Inflammatory macrophage treated with lipopolysaccharide for 1 hour (primary cell): ENCODE measurements around the gene CACNA1D.

ENCODE experiments used
- DNase-seq, 2 donors: peaks; one replicate each; pipeline ENCODE4 v3.0.0-alpha.2; 2020 to 2022

CACNA1D gene

DNA sequence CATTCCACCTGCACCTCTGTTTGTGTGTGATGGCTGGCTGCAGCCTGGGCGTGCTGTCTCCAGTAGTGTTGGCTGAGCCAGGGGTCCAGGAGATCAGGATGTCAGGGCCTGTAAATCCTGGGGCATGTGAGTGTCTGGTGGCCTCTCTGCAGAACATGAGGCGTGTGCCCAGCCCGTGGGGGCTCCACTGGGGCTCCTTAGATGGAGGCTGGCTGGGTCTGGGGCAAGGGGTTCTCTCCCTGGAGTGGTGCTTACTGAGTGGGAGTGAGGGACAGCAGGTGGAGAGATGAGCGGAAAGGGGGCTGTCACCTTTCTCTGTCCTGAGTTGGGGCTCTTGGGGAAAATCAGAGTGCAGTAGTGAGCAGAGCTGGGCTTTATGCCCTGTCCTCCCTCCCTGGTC lies 199.6 kb downstream of the CACNA1D start:
- no peak for DNase-seq

DNA sequence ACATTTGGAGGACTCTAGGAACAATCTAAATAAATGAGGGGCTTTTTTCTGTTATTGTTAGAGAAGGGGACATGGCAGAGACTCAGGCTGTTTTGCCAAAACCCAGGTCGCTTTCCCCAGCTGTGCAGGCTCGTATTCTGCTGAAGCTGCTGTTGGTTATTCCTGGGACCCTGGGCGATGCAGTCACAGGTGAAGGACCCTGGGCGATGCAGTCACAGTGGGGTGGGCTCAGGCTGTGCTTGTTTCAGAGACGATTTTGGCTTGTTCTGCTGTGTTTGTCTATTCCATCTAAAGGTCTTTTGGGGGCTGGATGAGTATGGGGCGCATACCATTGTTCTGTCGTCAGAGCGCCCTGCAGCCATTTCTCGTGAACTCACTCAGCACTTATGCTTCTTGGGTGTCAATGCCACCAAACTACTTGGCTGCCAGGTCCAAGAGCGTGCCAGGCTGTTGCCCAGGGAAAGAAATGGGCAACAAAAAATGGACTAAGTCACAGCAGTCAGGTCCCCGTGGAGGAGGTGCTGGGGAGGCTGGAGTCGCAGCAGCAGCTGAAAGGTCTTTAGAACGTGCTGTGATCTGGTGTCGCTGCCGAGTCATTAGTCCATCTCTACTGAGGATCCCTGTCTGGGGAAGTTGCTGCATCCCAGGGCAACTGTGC lies 200.4 kb downstream of the CACNA1D start:
- DNase-seq: no peak

DNA sequence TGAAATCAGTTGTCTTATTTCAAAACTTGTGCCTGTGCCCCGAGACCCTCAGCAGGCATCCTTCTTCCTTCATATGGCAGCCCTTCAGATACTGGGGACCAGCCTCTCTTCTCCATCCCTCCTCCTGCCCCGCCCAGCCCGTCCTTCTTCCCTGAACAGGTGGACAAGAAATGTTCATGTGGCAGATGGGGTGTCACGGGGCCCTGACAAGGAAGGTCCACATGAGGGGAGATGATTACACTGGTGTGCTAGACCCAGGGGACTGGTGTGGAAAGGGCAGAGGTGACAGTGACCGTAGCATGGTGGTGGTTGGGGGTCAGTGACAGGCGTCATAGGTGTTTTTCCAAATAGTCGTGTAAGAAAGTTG lies 200.9 kb downstream of the CACNA1D start:
- no peak for DNase-seq

DNA sequence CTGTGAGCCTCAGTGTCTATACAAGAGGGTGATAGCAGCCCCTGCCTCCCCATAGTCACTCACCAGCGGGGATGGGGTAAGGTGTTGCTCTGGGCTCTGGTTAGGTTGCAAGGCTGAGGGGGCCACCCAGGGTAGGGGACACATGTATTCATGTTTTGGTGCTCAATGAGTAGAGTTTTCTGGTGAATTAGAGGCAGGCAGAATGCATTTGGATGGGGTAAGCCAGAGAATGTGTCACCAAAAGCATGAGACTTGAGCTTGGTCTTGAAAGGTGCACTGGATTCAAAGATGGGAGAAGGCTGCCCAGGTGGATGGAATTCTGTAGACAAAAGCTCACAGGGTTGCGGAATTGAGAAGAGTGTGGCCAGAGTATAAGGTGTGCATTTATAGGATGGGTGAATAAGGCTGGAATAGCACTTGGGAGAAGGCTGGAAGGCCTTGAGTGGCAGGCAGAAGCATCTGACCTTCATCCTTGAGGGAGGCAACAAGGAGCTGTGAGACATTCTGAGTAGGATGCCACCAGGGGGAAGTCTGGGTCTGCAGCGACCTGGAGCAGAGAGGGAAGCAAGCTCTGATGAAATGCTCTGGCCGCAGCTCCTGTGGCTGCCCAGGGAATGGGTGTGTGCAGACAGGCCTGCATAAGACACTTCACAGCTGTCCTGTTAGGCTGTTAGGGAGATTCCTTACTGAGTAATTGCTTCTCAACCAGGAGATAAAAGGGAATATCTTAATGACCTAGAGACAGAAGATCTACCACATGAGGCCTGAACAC lies 202.2 kb downstream of the CACNA1D start:
- DNase-seq: no peak

DNA sequence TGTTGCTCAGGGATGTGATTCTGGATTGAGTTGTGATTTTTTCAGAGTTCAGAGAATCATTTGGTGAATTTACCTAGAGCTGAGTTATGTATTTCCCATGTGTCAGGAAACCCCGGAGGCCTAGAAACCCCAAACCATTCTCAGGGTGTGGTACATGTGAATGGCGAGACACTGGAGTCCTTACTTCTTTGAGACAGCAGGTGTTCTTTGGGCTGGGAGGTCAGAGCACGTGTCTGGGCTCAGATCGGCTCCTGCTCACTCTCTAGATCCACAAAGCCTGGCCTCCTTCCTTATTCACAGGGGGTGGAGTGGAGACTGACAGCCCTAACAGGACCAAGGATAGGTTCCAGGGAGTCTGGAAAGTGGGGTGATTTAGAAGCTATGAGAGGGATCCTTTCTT lies 206.0 kb downstream of the CACNA1D start:
- no peak for DNase-seq

DNA sequence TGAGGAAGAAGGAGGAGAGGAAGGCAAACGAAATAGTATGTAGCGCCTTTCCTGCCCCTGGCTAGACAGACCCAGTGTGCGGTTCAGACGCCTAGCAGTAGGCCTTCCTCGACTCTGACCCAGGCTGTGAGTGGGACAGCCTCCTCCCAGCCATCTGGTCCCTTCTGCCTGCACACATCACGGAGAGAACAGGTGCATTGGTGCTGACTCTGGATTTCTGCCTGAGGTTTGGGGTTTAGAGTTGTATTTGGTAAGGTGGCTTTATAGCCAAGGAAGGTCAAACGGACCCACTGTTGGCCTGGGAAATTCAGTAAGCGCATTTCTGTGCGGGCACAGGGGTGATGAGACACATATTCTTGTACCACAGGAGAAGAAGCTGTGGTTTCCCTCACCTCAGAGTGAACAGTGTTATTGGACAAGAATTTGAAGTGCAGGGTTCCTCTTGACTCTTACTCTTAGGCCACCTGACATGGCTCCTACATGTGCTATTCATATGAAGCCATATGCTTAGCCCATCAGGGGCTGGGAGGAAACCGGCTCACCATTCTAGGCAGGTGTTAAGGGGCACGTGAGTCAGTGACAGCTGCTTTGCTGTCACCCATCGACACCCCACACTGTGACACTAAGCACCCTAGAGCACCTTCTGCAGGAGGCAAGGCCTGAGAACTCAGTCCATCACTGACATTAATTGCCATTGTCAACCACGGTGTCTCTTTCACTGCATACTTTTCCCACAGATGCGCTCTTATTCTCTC lies 208.5 kb downstream of the CACNA1D start:
- no peak for DNase-seq

DNA sequence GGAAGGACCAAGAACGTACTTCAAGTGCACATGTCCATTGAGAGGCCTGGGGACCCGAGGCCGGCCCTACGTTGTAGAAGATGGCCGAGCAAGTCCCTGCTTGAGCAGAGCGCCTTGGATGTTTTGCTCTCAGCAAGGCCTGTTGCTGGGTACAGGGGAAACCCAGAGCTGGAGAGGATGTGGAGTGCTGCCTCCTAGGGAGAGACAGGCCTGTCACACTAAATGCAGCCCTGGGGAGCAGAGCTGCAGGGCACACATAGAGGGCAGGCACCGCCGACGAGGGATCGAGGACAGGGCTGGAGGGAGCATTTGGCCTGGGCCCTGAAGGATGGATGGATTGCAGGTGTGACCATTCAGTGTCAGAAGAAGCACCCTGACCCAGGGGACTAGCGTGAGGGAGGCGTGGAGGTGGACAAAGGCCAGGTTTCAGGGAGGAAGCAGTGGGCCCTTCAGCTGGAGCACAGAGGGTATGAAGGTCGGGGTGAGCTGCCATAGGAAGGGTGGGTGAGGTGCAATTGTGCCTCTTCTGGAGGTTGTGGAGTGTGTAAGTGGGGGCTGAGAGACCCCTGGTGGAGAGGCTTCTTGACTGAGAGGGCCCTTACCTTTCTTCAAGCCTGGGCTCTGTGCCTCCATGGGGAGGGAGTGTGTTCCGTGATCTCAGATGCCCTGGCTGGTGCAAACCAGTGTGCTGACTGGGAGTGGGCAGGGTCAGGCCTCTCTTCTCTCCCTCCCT lies 209.4 kb downstream of the CACNA1D start:
- no peak for DNase-seq

DNA sequence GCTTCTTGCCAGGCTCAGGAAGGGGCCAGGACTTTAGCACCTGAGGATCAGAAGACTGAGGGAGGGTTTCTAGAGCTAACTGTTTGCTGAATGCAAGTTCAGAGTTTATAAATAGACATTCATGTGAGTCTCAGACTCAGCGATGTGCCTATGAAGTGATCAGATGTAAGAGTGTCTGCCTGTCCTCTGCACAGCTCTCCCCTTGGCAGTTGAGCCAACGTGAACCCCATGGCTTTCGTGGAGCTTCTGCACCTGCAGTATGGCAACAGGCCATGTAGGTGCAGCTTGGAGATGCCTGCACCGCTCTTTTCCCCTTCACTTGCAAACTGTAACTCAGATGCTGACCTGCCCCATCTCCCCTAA lies 209.9 kb downstream of the CACNA1D start:
- DNase-seq: no peak

DNA sequence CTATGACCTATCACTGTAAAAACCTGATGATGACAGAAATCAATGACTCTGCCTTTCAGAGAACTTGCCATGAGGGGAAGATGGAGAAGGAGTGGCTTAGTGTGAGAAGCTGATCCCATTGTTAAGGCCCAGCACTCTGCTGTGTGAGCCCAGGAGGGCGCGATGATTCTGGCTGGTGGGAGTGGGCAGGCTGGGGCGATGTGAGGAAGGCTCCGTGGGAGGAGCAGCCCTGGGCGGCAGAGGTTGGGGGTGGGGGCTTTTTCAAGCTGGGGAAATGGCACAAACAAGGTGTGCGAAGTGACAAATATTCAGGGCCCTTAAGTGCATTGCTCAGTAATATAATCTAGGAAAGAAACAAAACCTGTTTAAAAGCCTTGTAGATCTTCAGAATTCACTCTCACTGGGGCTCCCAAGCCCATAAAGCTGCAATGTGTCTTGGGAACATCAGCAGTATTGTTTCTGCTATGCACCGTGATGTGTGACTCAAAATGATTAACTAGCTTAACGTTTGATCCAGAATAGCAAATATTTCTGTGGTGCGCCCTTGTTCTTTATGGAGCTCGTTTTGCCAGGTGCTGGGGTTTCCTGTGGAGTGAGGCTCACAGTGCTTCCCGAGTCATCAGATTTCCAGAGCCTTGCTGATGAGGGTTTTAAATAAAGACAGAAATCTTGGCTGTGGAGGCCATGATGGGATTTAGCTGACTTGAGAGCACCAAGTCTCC lies 210.8 kb downstream of the CACNA1D start:
- DNase-seq: no peak

DNA sequence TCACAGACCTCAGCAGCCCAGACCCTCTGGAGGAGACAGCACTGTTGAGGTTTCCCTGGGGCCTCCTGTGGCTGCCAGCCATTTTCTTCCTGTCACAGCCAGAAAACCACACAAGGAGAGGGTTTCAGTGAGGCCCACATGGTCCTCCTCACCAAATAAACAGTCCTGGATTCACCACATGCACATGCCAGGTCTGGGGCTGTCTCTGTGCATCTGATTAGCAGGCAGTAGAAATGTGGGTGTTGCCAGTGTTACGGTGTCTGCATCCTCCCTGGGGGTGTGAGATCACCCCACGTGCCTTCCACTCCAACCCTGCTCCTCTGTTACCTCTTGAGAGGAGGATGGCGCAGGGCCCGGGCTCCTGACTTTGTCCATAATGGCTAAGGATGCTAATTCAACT lies 211.4 kb downstream of the CACNA1D start:
- no peak for DNase-seq

DNA sequence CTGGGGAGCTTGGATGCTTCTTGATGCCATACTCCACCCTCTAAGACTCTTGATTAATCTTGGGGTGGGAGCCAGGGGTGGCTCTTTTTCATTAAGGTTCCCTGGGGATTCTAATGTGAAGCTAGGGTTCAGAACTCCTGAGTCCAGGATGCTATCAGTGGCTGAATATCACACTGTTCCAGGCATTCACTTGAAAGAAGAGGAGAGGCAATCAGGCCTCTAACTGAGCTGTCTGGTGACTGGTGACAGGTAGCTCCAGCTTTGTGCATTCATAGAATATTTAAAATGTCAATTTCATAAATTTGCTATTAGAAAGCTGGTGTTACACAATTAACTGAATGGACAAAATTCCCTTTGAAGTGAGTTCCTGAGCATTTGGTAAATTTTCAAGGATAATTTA lies 212.8 kb downstream of the CACNA1D start:
- DNase-seq: no peak

DNA sequence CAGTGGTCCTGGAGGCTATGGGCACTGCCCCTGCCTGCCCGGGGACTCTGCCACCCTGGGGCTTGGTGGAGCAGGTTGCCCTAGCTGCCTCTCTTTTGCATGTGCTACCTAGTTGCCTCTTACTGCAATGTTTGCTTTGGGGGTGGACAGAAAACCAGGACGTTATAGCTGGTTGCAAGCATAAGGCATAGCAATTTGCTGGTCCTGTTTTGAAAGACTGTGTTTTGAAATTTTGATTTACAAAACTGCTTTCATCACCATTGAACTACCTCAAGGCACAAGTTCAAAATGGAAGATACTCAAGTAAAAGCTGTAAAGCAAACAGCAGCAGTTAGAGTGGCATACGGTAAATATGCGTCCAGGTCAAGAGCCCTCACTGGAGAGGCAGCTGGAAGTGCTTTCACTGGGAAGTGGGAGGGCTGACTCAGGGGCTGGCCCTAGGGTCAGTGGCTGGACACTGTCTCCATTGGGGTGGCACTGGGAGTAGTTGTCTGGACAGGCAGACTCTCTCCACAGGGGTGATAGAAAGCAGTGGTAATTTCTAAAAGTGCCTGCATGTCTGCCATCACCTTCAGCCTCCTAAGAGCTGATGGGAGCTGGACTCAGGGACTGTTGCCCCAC lies 213.7 kb downstream of the CACNA1D start:
- DNase-seq: no peak

DNA sequence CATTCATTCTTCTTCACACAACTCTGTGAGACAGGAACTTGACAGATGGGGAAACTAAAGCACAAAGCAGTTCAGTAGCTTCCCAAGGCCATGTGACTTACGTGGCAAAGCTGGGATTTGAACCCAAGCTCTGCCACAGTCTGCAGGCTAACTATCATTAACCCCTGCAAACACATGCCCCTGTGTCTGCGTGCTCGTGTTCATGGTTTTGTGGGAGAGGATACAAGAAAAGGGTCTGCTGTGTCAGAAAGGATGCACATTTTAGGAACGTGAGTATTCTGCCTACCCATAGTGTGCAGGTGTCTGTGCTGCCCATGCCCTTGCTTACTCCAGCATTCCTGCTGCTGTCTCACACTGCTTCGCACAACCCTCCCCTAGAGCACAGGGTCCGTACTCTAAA lies 214.8 kb downstream of the CACNA1D start:
- no peak for DNase-seq

DNA sequence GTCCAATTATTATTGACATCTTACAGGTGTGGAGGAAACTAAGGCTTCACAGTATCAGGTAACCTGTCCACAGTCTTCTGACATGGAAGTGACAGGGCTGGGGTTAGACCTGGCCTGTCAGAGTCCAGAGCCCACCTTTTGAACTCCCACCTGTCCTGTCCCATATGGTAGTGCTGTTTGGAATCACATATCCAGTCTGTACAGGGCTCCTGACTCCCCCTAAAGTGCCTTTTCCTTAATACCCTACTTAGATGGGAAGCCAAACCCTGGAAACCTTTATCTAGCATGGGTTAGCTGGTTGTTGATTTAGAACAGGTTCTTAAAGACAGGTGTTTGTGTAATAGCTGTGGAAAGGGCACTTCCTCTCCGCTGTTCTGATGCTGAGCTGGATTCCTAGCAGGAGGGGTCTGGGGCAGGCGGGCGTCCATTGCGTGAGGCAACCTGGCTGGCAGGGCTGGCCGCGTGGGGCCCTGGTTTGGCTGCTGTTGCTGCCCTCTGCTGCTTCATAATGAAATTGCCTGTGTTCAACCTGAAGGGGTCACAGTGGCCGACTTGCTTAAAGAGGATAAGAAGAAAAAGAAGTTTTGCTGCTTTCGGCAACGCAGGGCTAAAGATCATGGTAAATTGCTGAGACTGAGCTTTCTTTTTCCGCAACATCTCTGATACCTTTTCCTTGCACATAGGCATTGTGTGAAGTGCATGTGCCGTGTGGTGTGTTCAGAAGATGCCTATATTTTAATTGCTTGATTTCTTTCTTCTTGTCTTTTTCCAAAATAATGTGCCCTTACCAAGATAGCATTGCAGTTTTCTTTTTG lies 215.7 kb downstream of the CACNA1D start:
- peak; percentile 34 to 79 for DNase-seq

DNA sequence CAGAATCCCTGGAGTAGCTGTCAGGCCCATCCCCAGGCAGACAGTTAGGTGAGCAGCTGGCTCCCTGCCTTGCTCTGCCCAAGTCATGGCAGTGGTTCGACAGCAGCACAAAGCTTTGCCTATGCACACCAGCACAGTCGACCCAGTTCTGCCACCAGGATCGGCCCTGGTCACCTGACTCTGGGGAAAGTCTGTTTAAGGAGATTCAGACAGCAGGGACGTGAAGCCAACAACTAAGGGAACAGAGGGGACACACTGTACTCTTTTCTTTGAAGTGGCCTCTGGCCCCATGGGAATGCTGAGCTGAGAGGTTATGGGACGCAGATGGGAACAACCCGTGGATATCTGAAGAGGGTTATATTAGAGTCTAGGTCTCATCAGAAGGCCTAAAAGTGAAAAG lies 217.0 kb downstream of the CACNA1D start:
- DNase-seq: no peak

DNA sequence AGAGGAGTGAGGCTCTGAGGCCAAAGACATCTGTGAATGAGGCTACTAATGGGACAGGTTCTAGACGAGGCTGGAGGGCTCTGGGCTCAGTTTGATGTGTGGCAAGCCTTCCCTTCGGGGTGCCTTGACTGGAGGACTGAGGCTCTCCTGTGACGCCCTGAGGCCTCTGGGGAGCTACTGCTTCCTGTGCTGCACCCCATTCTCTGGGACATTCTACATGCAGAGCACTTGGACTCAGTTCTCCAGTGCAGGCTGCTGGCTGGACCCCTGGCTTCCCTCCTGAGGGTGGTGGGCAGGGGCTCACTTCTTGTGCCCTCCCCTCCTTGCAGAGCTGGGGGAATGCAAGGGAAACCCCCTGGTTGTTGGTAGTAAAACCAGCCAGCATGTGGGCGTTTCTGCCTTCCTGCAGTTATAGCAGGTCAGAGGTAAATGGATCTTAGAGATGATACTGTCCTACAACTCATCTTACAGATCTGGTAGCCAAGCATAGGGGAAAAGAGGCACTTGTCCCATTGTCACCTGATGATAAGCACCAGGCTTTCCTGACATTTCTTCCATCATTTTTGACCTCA lies 218.5 kb downstream of the CACNA1D start:
- no peak for DNase-seq

DNA sequence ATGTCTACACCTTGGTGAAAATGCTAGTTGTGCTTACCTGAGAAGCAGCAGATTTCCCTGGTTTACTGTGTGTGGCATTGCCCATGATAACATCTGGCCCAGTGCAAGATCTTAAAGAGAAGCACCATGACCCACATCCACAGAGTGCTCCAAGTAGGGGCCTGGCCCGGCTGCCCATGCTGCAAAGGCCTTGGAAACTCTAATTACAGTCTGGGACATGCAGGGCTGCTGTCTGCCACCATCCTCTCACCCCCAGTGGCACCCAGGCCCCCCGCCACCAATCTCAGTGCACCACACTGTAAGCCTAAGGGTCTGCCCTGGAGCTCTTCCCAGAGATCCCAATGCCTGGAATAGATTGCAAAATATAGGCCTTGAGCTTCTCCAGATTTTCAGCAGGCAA lies 219.2 kb downstream of the CACNA1D start:
- DNase-seq: no peak

DNA sequence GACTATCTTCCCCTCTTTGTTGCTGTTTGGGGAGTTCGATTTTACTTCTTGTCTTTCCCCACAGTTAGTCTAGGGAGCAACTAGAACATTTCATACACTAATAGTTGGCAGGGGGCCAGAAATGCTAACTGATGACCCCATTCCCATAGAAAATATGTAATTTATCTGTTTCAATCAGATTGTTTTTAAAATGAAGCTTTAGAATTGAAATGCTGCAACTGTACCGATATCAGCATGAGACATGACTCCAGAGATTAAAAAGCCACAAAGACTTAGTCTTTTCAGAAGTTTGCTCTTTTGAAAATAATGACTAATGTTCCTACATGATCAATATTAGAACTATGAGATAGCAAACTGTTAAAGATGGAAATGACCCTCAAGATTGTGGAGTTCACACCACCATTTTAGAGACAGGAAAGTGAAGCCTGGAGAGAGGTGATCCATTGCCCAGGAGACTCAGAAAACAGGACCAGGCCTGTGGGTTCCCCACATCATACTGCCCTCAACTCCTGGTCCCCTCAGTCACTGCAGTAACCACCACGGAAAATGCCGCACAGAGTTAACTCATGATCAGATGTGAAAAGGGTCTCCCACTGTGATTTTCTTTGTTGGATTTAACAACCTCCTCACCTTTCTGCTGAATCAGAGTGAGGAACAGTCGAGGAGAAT lies 221.5 kb downstream of the CACNA1D start:
- no peak for DNase-seq

DNA sequence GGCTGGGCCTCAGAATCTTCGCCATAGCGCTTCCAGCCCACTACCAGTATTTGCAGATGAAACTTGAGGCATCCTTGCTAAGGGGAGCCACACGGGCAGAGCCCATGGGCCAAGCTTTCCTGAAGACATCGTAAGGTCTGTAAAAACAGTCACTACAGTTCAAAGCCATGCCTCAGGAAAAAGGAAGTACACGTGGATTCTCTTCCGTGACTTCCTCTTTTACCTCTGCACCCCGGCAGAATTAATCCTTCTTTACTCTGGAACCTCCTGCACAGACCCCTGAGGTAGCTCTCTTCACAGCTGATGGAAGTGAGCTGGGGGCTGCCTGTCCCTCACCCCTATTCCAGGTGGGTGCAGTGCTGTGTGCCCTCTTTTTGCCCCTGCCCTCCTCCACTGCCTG lies 222.6 kb downstream of the CACNA1D start:
- DNase-seq: no peak

DNA sequence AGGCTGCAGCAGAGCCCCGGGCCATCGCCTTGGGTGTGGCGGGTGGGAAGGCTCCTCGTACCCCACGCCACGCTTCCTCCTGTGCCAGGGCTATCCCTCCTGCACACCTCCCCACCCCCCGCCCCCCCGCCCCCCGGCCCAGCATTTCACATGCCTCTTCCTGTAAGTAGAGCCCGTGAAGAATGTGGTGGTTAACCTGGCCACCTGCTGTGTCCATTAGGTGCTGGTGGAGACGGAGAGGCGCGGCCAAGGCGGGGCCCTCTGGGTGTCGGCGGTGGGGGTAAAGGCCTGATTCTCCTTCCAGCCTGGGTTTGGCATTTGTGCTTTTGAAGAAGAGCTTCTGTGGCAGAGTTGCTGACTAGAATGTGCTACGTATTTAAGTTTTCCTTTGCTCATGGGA lies 224.1 kb downstream of the CACNA1D start:
- no peak for DNase-seq
